ENCODE results near the gene ADRM1. TPM values are rescaled to one million over a fixed set of nuclear protein-coding genes. Genes with fewer than 3 reads are reported as not detected.

ADRM1 gene
- total RNA-seq, 1 donor from 2014 or later: 52.3 TPM

GRCh38 chr20:62325172-62325905, 22.5 kb downstream of the ADRM1 start:
- H3K27ac ChIP-seq: no peak overlapping the region
- peaks cover 4% of the 10 kb centered on the region for H3F3A ChIP-seq (ENCODE audit: low read depth)
- TF ChIP-seq EZH2phosphoT487 (IDR thresholded peaks at IDR 0.05): no peak
- no peak for TF ChIP-seq EZH2 (IDR thresholded peaks at IDR 0.05)
- no peak for TF ChIP-seq CTCF (IDR thresholded peaks at IDR 0.05)
- no peaks in the 10 kb centered on the region for H3K9me3 ChIP-seq (ENCODE audit: low read depth)
- Mint-ChIP-seq H3K27ac (no peak overlapping the region), H3K4me3 (no peak overlapping the region), H3K36me3 (peaks cover 9% of the 10 kb centered on the region), H3K9me3 (no peaks in the 10 kb centered on the region), H3K27me3 (ENCODE audit: insufficient read depth, low read depth) (no peaks in the 10 kb centered on the region), H3K4me1 (no peaks in the 10 kb centered on the region)
- peaks cover 2% of the 10 kb centered on the region for H3K36me3 ChIP-seq
- no peaks in the 10 kb centered on the region for H3K4me1 ChIP-seq
- no peak overlapping the region for H3K9ac ChIP-seq
- no peak overlapping the region for H2AFZ ChIP-seq (replicated peaks)
- no peaks in the 10 kb centered on the region for H3K27me3 ChIP-seq
- no peaks in the 10 kb centered on the region for H3K79me2 ChIP-seq (ENCODE audit: low read depth)
- H4K20me1 ChIP-seq (ENCODE audit: low read depth): no peaks in the 10 kb centered on the region
- no peak for DNase-seq (ENCODE audit: low spot score)
- H3K4me3 ChIP-seq: no peak overlapping the region
- no peak overlapping the region for H3K4me2 ChIP-seq

GRCh38 chr20:62326559-62326958, 23.8 kb downstream of the ADRM1 start:
- Histone ChIP-seq H4K20me1 (ENCODE audit: low read depth) (no peaks in the 10 kb centered on the region), H3K27ac (no peak overlapping the region), H3K4me1 (no peaks in the 10 kb centered on the region), H3K4me3 (no peak overlapping the region), H3K9me3 (ENCODE audit: low read depth) (no peaks in the 10 kb centered on the region), H3K27me3 (no peaks in the 10 kb centered on the region), H3K4me2 (no peak overlapping the region), H3F3A (ENCODE audit: low read depth) (peaks cover 3% of the 10 kb centered on the region), H3K9ac (no peak overlapping the region), H2AFZ (replicated peaks) (no peak overlapping the region), H3K79me2 (ENCODE audit: low read depth) (no peaks in the 10 kb centered on the region), H3K36me3 (peaks cover 2% of the 10 kb centered on the region)
- H3K4me1 Mint-ChIP-seq: no peaks in the 10 kb centered on the region
- DNase-seq (ENCODE audit: low spot score): no peak
- H3K27me3 Mint-ChIP-seq (ENCODE audit: insufficient read depth, low read depth): no peaks in the 10 kb centered on the region
- H3K4me3 Mint-ChIP-seq: no peak overlapping the region
- no peak for TF ChIP-seq EZH2 (IDR thresholded peaks at IDR 0.05)
- TF ChIP-seq CTCF (IDR thresholded peaks at IDR 0.05): no peak
- no peak for TF ChIP-seq EZH2phosphoT487 (IDR thresholded peaks at IDR 0.05)
- no peak overlapping the region for H3K27ac Mint-ChIP-seq
- no peaks in the 10 kb centered on the region for H3K9me3 Mint-ChIP-seq
- H3K36me3 Mint-ChIP-seq: peaks cover 9% of the 10 kb centered on the region

- Mint-ChIP-seq H3K36me3 (peaks cover 9% of the 10 kb centered on the region), H3K4me3 (no peak overlapping the region), H3K27me3 (ENCODE audit: insufficient read depth, low read depth) (no peaks in the 10 kb centered on the region), H3K9me3 (no peaks in the 10 kb centered on the region), H3K4me1 (no peaks in the 10 kb centered on the region), H3K27ac (no peak overlapping the region)
- no peak overlapping the region for H2AFZ ChIP-seq (replicated peaks)
- no peak for DNase-seq (ENCODE audit: low spot score)
- H3K4me1 ChIP-seq: no peaks in the 10 kb centered on the region
- H3K9me3 ChIP-seq (ENCODE audit: low read depth): no peaks in the 10 kb centered on the region
- no peak overlapping the region for H3K4me2 ChIP-seq
- peaks cover 2% of the 10 kb centered on the region for H3K36me3 ChIP-seq
- H4K20me1 ChIP-seq (ENCODE audit: low read depth): no peaks in the 10 kb centered on the region
- H3K4me3 ChIP-seq: no peak overlapping the region
- no peak overlapping the region for H3K9ac ChIP-seq
- TF ChIP-seq EZH2phosphoT487 (IDR thresholded peaks at IDR 0.05) (no peak), CTCF (IDR thresholded peaks at IDR 0.05) (no peak), EZH2 (IDR thresholded peaks at IDR 0.05) (no peak)
- no peaks in the 10 kb centered on the region for H3K27me3 ChIP-seq
- H3F3A ChIP-seq (ENCODE audit: low read depth): no peaks in the 10 kb centered on the region
- H3K27ac ChIP-seq: no peak overlapping the region
- H3K79me2 ChIP-seq (ENCODE audit: low read depth): no peaks in the 10 kb centered on the region
Observed at GRCh38 chr20:62326959-62327725, 24.3 kb downstream of the ADRM1 start.

Measured in neural progenitor cell (in vitro differentiated cells).